NCI-H1694 (cell line): Measurements from ENCODE around the gene KRTAP10-3.
A peak's percentile ranks its signal among the peaks of the same experiment; 100 is the strongest.

Source experiments
- DNase-seq: peaks from one replicate; lab custom pipeline; 2025; lab: John Stamatoyannopoulos, UW

Gene KRTAP10-3

GRCh38 chr21:44547656-44548331 lies 10.8 kb downstream of the KRTAP10-3 start:
- peak; percentile 68 for DNase-seq

- no peak for DNase-seq
These were observed 14.0 kb downstream of the KRTAP10-3 start for GRCh38 chr21:44544566-44544965.

GRCh38 chr21:44542716-44543115 lies 15.9 kb downstream of the KRTAP10-3 start:
- DNase-seq: no peak

- no peak for DNase-seq
These were observed 17.8 kb downstream of the KRTAP10-3 start for GRCh38 chr21:44540741-44541288.

GRCh38 chr21:44539991-44540666 lies 18.5 kb downstream of the KRTAP10-3 start, which contains the start of gene KRTAP10-1:
TSS of gene KRTAP10-1 (minus strand) at chr21:44540195. CDS start at chr21:44540150, 45 bp downstream.
- no peak for DNase-seq

DNA sequence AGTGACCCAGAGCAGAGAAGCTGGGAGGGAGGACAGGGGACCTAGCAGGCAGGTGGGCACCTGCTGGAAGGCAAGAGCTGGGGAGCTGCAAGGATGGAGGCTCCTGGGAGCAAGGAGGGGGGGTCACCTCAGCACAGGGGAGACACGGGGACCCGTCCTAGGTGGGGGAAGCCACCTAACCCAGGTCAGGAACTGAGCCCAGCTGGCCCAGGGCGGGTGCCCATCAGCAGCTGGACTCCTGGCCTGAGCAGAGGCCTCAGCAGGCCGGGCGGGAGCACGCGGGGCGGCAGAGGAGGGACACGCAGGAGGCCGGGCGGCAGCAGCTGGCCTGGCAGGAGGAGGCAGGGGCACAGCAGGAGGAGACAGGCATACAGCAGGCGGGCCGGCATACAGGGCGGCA lies 19.5 kb downstream of the KRTAP10-3 start:
- DNase-seq: no peak

GRCh38 chr21:44537930-44538911 lies 20.4 kb downstream of the KRTAP10-3 start:
- DNase-seq: no peak

DNA sequence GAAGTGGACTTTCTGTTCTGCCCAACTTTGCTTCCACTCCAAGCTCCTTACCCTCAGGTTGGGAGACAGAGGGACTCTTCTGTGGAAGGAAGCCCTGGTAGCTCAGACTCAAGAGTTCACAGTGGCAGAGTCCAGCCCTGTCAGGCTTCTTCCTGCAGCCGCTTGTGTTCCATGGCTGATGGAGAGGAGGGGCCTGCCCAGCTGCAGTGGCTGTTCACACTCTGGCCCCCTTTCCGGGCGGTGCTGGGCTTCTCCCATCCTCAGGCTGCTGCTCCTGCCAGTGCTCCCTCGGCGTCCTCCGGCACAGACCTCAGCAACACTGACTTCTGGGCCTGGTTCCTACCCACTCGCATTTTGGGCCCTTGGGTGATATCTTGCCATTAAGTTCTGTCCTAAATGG lies 22.6 kb downstream of the KRTAP10-3 start:
- no peak for DNase-seq

GRCh38 chr21:44534688-44535087 lies 23.9 kb downstream of the KRTAP10-3 start:
- no peak for DNase-seq

DNA sequence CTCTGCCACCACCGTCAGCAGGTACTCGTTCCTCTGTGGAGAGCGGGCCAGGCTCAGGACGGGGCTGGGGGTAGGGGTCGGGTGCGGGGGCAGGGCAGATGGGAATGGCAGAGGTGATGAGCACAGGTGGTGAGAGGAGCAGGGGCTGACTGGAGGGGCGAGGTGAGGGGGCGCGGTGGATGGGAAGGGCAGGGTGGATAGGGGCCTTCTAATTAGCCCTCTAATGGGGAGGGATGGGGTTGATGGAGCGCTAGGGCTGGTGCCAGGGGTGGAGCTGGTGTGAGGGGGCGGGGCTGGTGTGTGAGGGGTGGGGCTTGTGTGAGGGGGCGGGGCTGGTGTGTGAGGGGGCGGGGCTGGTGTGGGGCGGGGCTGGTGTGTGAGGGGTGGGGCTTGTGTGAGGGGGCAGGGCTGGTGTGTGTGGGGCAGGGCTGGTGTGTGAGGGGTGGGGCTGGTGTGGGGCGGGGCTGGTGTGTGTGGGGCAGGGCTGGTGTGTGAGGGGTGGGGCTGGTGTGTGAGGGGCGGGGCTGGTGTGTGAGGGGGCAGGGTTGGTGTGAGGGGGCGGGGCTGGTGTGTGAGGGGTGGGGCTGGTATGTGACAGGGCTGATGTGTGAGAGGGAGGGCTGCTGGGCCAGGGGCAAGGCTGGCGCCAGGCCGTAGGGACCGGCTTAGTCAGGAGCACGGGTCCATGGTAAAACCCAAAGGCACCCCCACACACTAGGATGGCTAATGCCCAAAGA lies 24.5 kb downstream of the KRTAP10-3 start:
- DNase-seq: no peak

- no peak for DNase-seq
These were observed 25.3 kb downstream of the KRTAP10-3 start for GRCh38 chr21:44533121-44533890.

DNA sequence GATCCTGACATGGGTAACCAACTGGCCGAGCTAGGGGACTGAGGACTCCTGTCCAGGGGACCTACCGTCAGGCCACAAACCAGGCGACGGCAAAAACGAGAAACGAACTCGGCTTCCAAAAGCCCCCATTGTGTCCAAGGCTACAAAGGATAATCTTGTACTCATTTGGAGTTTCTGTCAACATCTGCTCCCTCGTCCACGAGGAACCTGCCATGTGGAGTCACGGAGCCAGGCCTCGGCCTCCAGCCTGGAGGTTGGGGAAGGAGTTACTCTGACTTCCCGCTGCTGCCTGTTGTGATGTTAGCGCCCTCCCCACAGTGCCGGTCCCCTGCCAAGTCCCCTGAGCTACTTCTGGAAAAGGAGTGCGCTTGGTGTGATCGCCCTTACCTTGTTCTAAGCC lies 25.9 kb downstream of the KRTAP10-3 start:
- no peak for DNase-seq

DNA sequence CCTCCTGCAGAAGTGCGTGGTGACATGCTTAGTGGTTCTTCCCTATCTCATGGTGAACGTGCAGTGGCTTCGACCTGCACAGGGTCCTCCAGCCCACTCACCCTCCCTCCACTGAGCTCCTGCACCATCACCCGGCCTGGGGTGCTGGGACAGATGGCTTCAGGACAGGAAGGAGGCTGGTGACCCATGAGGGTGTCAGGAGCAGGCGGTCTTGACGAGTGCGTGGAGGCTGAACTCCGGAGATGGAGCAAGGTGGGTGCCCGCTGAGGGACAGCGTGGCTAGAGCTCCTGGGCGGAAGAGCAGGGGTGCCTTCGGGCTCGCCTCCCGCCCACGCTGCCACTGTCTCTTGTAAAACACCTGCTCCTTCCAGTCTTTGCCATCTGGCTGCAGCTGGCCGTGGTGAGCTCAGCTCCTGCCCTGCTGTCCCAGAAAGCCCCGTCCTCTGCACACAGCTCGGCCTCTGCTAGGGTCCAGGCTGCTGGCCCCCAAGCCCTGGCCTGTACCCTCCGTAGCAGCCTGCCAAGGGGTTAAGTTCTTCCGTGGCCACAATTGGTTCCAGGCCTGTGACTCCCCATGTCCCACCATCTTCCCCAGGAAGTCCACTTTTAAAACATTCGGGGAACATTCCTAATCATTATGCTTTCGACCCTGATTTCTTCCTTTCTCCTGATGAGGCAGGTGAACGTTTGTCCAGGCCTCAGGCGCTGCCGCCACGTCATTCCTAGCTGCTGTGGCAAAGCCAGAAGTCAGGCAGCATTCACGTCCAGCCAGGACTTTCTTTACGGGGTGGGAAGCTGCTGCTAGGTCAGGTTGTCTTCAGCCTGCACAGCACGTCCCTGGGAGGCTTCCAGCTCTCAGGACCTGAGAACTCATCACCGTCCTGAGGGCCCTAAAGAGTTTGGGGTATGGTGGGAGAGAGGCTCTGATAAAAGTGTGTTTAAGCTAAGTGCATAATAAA lies 26.7 kb downstream of the KRTAP10-3 start:
- DNase-seq: peak; percentile 35

GRCh38 chr21:44530903-44531605 lies 27.5 kb downstream of the KRTAP10-3 start:
- DNase-seq: no peak

DNA sequence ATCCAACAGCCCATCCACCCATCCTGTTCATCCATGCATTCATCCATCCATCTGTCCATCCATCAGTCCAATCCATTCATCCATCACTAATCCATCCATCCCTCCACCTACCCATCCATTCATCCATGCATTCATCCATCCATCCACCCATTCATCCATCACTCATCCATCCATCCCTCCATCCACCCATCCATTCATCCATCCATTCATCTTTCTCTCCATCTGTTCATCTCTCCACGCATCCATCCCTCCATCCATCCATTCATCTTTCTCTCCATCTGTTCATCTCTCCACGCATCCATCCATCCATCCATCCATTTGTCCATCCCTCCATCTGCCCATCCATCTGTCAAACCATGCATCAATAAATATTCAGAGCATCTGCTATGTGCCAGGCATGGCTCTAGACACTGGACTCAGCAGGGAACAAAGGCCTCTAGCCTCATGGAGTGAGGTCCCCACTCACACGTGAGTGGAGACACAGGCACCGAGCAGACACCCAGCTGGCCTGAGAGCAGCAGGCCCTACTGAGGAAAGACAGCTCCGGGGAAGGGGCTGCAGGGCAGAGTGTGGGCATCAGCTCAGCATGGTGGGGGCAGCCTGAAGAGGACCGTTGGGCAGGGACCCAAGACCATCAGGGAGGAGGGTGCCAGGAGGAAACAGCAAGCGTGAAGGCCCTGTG lies 28.2 kb downstream of the KRTAP10-3 start:
- no peak for DNase-seq

DNA sequence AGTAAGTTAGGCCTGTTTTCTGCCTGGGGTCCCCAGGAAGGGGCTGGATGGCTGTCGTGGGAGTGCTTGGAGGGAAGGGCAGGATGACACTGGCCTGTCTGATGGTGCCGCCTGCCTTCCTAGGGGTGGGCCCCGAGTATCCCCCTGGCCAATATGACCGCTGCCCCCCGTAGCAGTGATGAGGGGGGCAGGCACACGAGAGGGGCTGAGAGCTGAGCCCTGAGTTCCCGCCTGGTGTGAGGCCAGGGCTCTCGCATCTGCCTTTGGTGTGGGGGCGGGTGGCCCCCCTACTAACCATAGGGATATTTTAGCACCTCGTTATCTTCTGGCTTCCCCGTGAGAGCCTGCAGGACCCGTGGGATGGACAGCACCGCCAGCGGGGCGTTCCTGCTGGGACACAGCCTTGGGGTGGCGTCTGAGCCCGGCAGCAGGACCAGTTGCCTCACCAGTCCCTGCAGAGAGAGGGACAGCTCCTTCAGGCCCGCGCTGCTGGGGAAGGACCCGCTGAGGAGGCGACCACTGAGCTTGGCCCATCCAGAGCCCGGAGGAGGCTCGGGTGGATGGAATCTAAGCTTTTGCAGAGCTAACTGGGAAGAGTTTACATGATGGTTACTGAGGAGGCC lies 29.0 kb downstream of the KRTAP10-3 start:
- no peak for DNase-seq

DNA sequence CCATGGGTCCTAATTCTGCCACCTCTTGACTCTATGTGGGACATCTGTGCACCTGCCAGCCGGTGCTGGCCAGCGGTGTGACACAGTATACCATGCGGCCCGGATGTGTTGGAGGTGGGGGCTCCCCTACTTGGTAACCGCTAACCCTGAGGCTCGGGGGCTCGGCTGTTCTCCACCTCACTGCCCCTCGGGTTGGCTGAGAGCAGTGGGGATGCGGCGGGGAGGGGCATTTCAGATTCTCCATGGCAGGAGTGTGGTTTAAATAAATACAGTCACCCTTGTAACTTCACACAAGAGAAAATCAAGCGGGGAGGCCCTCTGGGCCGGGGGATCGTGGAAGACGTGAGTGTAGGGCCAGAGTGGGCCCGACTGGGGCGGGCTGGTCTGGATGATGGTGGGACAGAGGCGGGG lies 29.6 kb downstream of the KRTAP10-3 start:
- DNase-seq: no peak

GRCh38 chr21:44528634-44528995 lies 30.0 kb downstream of the KRTAP10-3 start:
- no peak for DNase-seq
